Central memory CD4-positive, alpha-beta T cell (primary cell): Measurements from ENCODE around the gene CDC5L.

Source experiments
- DNase-seq: peaks from one replicate; pipeline ENCODE4 v3.0.0; 2022

CDC5L gene

GRCh38 chr6:44375071-44375470, 12.4 kb upstream of the CDC5L start:
- no peak for DNase-seq

DNA sequence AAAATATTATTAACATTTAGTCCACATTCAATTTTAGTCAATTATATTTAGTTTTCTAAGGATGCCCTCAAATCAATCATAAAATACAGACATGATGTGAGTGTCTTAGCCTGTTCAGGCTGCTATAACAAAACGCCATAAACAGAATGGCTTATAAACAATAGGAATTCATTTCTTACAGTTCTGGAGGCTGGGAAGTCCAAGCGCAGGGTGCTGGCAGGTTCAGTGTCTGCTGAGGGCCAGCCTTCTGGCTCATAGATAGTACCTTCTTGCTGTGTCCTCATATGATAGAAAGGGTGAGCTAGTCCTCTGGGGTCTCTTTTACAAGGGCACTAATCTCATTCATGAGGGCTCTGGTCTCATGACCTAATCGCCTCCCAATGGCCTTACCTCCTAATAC, 10.0 kb upstream of the CDC5L start:
- DNase-seq: no peak

- DNase-seq: no peak
Observed at GRCh38 chr6:44377971-44378370, 9.5 kb upstream of the CDC5L start.

DNA sequence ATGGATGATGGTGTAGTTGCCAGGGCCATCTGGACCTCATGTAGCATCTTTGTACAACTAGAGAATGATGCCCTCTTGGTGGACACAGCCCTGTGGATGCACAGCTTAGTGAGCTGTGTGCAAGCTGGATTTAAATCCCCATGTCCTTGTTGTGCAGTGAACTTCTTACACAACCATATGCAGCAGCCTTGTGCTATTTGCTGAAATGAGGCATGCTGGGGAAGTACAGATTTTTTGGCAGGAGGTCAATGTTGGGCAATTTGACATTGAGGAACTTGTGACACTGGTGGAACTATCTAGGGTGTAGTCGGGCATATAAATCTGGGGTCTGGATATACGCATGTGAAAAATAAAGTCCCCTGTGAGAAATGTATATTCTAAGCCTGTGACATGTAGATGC, 5.8 kb upstream of the CDC5L start:
- DNase-seq: no peak

DNA sequence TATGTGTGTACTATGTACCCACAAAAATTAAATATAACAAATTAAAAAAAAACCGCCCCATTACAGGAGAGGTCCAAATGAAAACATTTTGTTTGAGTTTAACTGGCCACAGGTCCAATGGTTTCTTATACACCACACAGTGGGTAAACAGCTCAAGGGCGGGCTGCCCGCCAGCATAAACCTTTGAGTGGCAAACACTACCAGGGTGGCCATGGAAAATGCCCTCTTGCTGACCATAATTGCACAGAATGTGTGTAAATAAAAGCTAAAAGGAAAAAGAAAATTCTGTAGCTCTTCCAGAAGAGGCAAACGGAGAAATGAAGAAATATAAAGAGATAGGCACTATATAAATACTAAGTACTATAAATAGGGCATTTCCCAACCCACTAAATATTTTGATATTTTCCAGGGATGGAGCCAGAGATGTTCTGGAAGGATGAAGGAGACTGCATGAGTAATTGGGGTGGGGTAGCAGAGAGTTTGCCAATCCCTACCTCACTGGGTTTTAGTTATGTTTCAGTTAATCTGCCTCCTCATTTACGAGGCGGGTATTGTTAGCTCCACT, 1.1 kb upstream of the CDC5L start:
- DNase-seq: no peak

DNA sequence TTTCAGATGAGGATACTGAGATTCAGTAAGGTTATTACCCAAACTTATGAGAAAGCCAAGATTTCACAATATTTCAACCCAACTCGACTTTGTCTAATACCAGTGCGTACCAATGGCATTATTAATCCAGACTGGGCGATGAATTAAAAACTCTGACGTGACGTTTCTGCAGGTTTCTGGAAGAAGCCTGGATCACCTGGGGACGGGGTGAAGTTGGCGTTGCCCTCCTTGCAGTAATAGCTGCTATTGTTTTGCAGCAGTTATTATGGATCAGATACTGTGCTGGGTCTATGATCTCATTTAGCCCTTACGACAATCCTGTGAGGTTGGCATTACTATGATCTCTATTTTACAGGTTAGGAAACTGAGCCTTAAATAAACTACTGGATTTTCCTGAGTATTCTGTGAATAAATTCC, 569 bp upstream of the CDC5L start:
- DNase-seq: no peak

GRCh38 chr6:44388135-44388487, 605 bp downstream of the CDC5L start:
- no peak for DNase-seq

DNA sequence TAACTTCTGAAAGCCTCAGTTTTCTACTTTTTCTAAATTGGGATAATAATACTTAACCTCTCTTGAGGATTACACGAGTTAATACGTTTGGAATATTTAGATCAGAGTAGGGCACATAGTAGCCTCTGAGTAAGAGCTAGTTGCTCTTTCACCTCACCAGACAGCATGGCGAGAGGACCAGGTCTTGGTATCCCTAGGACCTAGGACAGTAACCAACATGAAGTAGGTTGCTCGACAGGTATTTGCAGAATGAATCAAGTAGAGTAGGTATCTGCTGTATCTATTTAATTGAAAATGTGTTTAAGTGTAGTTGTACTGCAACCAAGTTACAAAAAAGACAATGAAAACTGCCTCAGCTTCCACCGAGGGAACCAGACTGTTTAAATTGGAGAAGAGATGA, 1.4 kb downstream of the CDC5L start:
- DNase-seq: no peak

DNA sequence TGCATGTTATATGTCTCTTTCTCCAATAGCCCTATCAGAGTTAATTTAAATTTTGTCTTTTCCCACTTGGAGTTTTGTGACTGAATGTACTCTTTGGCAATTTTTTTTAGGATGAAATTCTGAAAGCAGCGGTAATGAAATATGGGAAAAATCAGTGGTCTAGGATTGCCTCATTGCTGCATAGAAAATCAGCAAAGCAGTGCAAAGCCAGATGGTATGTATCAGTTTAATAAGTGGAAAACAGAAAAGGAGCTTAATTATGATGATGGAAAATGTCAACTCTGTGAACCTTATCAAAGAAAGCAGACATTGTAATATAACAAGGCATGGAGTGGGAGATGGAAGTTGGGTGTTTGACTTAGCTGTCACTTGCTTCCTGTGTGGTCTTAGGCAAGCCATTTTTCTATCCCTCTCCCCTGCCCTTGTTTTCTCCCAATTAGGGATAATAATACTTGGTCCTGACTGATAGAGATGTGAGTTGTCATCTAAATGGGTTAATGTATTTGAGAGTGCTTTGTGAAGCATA, 2.7 kb downstream of the CDC5L start:
- no peak for DNase-seq

DNA sequence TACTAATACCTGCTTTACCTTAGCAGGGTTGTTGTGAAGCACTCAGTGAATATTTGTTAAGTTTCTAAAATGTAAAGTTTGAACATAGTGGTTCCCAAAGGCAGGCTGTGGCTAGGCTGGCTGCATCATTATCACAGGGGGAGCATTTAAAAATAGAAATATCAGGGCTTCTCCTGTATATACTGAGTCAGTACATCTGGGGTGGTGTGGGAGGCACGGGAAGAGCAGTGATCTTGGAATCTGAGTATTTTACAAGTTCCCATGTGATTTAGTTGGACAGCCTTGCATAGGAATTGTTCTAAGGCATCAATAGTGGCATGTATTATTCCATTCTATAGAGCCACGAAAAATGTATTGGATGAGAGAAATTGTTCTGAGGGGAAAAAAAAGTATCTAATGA, 8.0 kb downstream of the CDC5L start:
- no peak for DNase-seq

- DNase-seq: no peak
Observed at GRCh38 chr6:44396968-44397367, 9.5 kb downstream of the CDC5L start.

GRCh38 chr6:44397424-44398164, 10.1 kb downstream of the CDC5L start:
- DNase-seq: no peak

- DNase-seq: no peak
Observed at GRCh38 chr6:44399991-44400390, 12.5 kb downstream of the CDC5L start.

GRCh38 chr6:44400572-44400971, 13.1 kb downstream of the CDC5L start:
- DNase-seq: no peak

GRCh38 chr6:44401138-44401537, 13.6 kb downstream of the CDC5L start:
- DNase-seq: no peak

DNA sequence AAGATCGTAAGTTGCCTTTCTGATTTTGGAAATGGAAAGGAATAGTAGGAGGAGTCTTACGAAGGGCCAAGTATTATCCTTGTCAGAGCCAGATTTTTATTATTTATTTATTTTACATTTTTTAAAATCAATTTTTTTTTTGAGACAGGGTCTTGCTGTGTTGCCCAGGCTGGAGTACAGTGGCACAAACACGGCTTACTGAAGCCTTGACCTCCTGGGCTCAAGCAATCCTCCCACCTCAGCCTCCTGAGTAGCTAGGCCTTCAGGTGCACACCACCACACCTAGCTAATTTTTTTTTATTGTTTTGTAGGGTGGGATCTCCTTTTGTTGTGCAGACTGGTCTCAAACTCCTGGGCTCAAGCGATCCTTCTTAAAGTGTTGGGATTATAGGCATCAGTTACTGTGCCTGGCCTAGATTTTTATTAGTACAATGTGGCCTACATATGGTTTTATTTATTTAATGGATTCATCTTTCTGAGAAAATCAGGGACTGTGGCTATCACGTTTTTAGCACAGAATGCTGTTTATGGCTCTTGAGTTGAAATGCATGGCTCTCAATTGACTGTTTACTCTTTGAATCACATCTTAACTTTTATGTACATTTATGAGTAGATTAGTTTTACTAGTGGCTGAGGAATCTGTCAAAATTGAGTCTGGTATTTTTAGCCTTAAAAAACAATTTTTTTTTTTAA, 16.7 kb downstream of the CDC5L start:
- no peak for DNase-seq

DNA sequence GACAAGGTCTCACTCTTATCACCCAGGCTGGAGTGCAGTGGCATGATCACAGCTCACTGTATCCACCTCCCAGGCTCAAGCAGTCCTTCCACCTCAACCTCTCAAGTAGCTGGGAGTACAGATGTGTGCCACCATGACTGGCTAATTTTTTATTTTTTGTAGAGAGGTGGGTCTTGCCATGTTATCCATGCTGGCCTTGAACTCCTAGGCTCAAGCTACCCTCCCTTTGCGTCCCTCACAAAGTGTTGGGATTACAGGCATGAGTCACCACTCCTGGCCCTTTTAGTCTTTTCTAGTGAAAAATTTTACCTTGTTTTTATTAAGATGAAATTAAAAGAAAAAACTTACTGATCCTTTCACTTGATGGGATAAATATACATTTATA, 17.2 kb downstream of the CDC5L start:
- no peak for DNase-seq

GRCh38 chr6:44407951-44408670, 20.6 kb downstream of the CDC5L start:
- DNase-seq: no peak

DNA sequence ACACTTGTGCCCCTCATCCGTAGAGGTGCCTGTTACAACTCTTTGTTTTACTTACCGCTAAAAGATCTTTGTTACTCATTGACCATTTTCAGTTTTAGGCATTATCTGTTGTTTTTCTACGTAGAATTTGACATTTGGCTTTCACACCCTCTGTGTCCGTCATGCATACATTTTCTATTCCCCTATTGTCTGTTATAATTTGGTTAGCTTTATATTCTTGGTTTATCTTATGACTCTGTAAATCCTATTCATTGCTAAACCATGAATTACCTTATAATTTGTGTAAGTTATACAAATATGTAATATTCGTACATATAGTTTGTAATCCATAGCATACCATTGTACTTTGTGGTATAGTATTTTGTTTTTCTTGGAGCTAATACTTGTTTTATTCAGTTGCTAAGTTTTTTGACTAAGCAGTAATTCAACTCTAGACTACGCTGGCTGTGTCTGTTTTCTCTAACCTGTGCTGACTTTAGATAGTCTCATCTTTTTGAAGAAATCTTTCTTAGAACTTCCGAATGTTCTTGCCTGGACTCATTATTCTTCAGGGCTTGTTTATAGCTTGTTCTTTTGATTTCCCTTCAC, 21.8 kb downstream of the CDC5L start:
- DNase-seq: no peak

- DNase-seq: no peak
Observed at GRCh38 chr6:44410363-44410762, 22.9 kb downstream of the CDC5L start.

DNA sequence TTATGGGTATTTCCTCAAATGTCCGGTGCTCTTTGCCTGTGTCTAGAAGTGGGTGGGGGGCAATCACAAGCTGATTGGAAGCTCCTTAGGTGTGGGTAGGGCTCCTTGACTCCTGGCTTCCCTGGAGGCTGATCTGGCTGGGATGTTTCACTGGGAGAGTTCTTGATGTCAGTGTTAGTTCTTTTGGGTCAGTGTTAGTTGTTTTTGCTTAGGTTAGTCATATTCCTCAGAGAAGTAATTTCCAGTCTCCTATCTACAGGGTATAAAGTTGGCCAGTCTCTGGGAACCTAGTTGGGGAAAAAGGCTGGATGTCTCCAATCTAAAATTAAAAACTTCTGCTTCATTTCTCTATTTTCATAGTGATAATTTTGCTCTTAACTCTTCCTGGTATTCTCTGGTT, 23.6 kb downstream of the CDC5L start:
- DNase-seq: no peak

DNA sequence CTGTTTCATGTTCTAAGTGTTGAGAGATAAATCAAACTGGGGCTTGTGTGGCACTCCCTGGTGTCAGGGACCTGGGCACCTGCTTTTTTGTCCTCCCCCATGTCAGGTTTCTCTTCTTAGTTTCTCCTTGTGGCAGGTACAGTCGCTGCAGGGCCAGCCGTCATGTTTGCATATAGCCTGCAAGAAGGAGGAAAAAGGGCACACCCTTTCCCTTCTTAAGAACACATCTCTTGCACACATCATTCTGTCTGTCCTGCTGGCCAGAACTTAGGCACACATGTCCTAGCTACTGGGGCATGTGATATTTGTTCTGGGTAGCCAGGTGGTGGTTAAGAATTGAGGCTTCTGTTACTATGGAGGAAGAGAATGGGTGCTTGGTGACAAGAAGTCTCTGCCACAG, 27.9 kb downstream of the CDC5L start:
- DNase-seq: no peak

DNA sequence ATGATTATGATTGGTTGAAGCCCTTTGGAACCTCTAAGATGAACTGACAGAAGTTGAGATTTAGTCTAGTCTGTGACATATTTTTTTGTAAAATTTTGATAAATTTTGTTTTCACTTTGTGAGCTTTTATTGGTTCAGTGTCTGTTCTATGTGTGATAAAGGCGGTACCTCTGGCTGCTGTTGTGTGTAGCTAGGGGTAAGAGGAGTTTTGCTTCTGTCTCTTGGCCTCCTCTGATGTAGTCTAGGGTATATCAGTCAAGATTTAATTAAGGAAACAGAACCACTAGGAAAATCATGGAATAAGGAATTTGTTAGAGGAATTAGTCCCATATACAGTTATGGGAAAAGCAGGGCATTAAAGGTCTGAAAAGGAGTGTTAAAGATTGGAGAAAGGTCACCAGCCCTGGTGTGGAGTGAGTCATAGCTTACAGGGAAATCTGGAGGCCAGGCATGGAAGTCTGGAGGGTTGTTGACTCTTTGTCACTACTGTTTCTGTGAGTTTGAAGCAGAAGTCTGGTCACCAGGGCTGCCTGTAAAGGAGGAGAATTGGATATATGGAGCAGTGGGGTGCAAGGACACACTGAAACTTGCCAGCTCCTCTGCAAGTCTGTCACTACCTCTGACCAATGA, 28.5 kb downstream of the CDC5L start:
- DNase-seq: no peak
